A549 treated with AZD9567 at 1 μM for 4 hours (cell line): Measurements from ENCODE around the gene UNC50. TPM values are rescaled to one million over a fixed set of nuclear protein-coding genes. Genes with fewer than 3 reads are reported as not detected.

Experiments
- total RNA-seq: library from RNA; stranded (reverse); fragments of 200-300 nt; extraction: Qiagen RNA extraction; gene quantifications from 5 replicates; pipeline ENCODE4 v1.2.3, GENCODE V29; 2022; ENCODE audit not compliant: insufficient read depth

Gene UNC50
- total RNA-seq: 39.4 to 42.7 TPM (median 39.7 TPM) in 5 replicates

GRCh38 chr2:98608116-98608961 lies at the start of gene UNC50, which contains the start of gene COA5:
Gene UNC50 (plus strand): TSS chr2:98608589. CDS start chr2:98609760, 1,171 bp downstream.
Gene COA5 (minus strand): TSS chr2:98608512. CDS start chr2:98608405, 107 bp downstream.

Other genes starting within 250 kb of the UNC50 start
- gene INPP4A, start 163.7 kb upstream of the UNC50 start, total RNA-seq: 7.2 to 10.9 TPM (median 9.7 TPM) in 5 replicates
- gene COA5, start 77 bp upstream of the UNC50 start, total RNA-seq: 24.3 to 32.4 TPM (median 26.4 TPM) in 5 replicates
- 1.8 to 2.9 TPM (median 2.4 TPM) in 5 replicates for gene MGAT4A, start 122.5 kb downstream of the UNC50 start, total RNA-seq